Measurements from ENCODE around the gene UBE2E2. TPM values are rescaled to one million over a fixed set of nuclear protein-coding genes. Genes with fewer than 3 reads are reported as not detected.

UBE2E2 gene
- total RNA-seq, 3 donors from 2014 or later = 31.5 to 96.2 (median 59.7) TPM

GRCh38 chr3:23161896-23162570 is 41.1 kb upstream of the UBE2E2 start:
- Histone ChIP-seq H3K4me1 (no peaks in the 10 kb centered on the region), H3K27me3 (no peaks in the 10 kb centered on the region), H3K9me3 (no peaks in the 10 kb centered on the region), H3K36me3 (no peaks in the 10 kb centered on the region), H3K4me3 (no peak overlapping the region), H3K27ac (no peak overlapping the region)
- TF ChIP-seq POLR2AphosphoS5 (IDR thresholded peaks at IDR 0.05) (no peak), CTCF (IDR thresholded peaks at IDR 0.05) (no peak), POLR2A (IDR thresholded peaks at IDR 0.05) (no peak)
- DNase-seq (ENCODE audit: low spot score in 2 of 2) = no peak
- intact Hi-C loops (cut with DNase I; ENCODE audit: low total_unique reads) = no loop called here

GRCh38 chr3:23162934-23163333 is 40.2 kb upstream of the UBE2E2 start:
- H3K27me3 ChIP-seq = no peaks in the 10 kb centered on the region
- intact Hi-C loops (cut with DNase I; ENCODE audit: low total_unique reads) = no loop called here
- H3K27ac ChIP-seq = no peak overlapping the region
- H3K9me3 ChIP-seq = no peaks in the 10 kb centered on the region
- H3K4me3 ChIP-seq = no peak overlapping the region
- H3K4me1 ChIP-seq = no peaks in the 10 kb centered on the region
- no peak for TF ChIP-seq POLR2AphosphoS5 (IDR thresholded peaks at IDR 0.05)
- no peaks in the 10 kb centered on the region for H3K36me3 ChIP-seq
- no peak for DNase-seq (ENCODE audit: low spot score in 2 of 2)

- intact Hi-C loops (cut with DNase I; ENCODE audit: low total_unique reads) = no loop called here
Observed at GRCh38 chr3:23164746-23165145, 38.4 kb upstream of the UBE2E2 start.

GRCh38 chr3:23165571-23165970 is 37.6 kb upstream of the UBE2E2 start:
- Histone ChIP-seq H3K9me3 (no peaks in the 10 kb centered on the region), H3K27me3 (no peaks in the 10 kb centered on the region), H3K4me1 (no peaks in the 10 kb centered on the region), H3K27ac (no peak overlapping the region), H3K4me3 (no peak overlapping the region), H3K36me3 (no peaks in the 10 kb centered on the region)
- DNase-seq (ENCODE audit: low spot score in 2 of 2) = no peak
- TF ChIP-seq POLR2A (IDR thresholded peaks at IDR 0.05) (no peak), POLR2AphosphoS5 (IDR thresholded peaks at IDR 0.05) (no peak), CTCF (IDR thresholded peaks at IDR 0.05) (no peak)
- intact Hi-C loops (cut with DNase I; ENCODE audit: low total_unique reads) = no loop called here

More at GRCh38 chr3:23164746-23165145, 38.4 kb upstream of the UBE2E2 start:
- H3K27me3 ChIP-seq = no peaks in the 10 kb centered on the region
- no peak for DNase-seq (ENCODE audit: low spot score in 2 of 2)
- H3K9me3 ChIP-seq = no peaks in the 10 kb centered on the region
- no peak overlapping the region for H3K27ac ChIP-seq
- no peak overlapping the region for H3K4me3 ChIP-seq
- H3K4me1 ChIP-seq = no peaks in the 10 kb centered on the region
- TF ChIP-seq CTCF (IDR thresholded peaks at IDR 0.05) (no peak), POLR2AphosphoS5 (IDR thresholded peaks at IDR 0.05) (no peak), POLR2A (IDR thresholded peaks at IDR 0.05) (no peak)
- no peaks in the 10 kb centered on the region for H3K36me3 ChIP-seq

- Histone ChIP-seq H3K4me3 (no peak overlapping the region), H3K4me1 (no peaks in the 10 kb centered on the region), H3K9me3 (no peaks in the 10 kb centered on the region), H3K36me3 (no peaks in the 10 kb centered on the region), H3K27me3 (no peaks in the 10 kb centered on the region), H3K27ac (no peak overlapping the region)
- TF ChIP-seq POLR2A (IDR thresholded peaks at IDR 0.05) (no peak), CTCF (IDR thresholded peaks at IDR 0.05) (no peak), POLR2AphosphoS5 (IDR thresholded peaks at IDR 0.05) (no peak)
- intact Hi-C loops (cut with DNase I; ENCODE audit: low total_unique reads) = no loop called here
- no peak for DNase-seq (ENCODE audit: low spot score in 2 of 2)
Observed at GRCh38 chr3:23166276-23166675, 36.9 kb upstream of the UBE2E2 start.
